HUDEP-2 (cell line): ENCODE measurements around the gene ZMIZ1.
"Not testable (repeated sequence)": the region's sequence is repeated elsewhere in the genome, so short reads cannot be mapped to it uniquely, and the experiment has no call there.

Source experiments
- DNase-seq, 76 experiments: peaks; one replicate each; lab custom pipeline; 2025; ENCODE audit not compliant: unreplicated experiment in 76 of 76; lab: John Stamatoyannopoulos, UW

The ZMIZ1 gene

DNA sequence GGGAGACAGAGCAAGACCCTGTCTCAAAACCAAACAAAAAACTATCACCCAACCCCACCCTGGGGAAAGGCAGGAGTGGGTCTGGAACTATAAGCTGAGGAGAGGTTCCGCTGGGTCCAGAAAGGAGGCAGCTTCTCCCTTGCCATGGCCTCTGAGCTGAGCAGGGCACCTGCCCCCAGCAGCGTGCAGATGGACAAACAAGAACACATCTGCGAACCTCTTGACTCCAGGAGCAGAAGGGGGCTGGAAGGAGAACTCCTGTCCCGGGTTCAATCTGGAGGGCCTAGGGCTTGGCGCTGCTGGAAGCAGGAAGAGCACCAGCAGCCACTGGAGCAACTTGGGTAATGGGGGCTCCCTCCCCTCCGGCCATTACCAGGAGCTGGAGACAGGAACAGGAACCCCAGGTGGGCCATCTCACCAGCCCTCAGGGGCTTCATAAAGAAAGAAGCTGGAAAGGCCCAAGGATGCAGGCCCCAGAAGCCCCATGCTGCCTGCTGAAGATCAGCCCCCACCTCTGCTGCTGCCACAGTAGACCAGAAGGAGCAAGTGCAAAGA, 259.5 kb downstream of the ZMIZ1 start:
- no peak for DNase-seq

DNA sequence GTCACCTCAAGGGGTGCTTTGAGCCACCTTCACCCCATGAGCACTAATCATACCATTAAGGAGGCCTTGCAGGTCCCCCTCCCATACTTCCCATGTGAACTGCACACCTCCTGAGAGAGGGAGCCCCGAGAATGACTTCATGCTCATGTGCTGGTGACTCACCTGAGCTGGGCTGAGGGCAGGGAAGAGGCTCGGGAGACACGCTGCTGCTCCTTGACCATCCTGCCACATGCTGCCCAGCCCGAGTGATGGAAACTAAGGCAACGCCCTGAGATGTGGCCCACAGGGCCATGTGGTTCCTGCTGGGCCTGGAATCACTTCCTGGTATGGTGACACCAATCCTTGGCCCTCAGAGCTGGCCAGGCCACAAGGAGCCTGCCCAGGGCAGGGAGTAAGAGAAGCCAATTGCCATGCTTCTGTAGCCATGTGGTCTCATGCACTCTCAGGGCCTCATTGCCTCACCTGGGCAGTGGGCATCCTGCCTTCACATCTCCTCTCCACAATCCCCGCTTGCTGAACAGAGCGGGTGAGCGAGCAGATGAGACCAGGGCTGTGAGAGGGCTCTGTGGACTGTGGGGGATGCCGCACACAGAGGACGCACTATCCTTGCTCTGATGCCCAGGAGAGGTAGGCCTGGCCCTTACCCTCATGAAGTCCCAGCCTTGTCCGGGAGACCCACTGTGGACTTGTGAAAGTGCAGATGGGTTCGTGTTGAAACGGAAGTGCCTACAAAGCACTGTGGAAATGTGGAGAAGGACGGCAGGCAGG, 260.2 kb downstream of the ZMIZ1 start:
- no peak for DNase-seq

GRCh38 chr10:79329529-79329928, 260.8 kb downstream of the ZMIZ1 start:
- DNase-seq: no peak

DNA sequence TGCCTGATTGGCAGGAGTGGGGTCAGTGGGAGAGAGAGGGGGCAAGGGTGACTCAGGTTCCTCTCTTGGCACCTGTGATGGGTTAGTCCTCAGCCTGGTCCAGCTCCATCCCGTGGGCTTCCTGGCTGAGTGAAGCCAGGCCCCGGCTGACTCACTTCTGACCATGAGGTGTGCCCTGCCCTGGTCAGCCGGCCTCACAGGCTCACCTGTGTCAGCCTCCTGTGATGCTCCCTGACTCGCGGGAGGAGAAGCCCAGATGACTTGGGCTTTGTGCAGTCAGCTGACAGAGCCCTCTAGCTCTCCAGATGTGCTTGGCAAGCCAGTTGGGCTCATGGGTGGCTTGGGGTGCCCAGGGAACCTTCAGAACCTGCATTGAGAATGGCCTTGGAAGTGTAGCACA, 262.5 kb downstream of the ZMIZ1 start:
- DNase-seq: no peak

GRCh38 chr10:79331709-79332108, 262.9 kb downstream of the ZMIZ1 start:
- DNase-seq: peak in 1 of 76 experiments; percentile 4

DNA sequence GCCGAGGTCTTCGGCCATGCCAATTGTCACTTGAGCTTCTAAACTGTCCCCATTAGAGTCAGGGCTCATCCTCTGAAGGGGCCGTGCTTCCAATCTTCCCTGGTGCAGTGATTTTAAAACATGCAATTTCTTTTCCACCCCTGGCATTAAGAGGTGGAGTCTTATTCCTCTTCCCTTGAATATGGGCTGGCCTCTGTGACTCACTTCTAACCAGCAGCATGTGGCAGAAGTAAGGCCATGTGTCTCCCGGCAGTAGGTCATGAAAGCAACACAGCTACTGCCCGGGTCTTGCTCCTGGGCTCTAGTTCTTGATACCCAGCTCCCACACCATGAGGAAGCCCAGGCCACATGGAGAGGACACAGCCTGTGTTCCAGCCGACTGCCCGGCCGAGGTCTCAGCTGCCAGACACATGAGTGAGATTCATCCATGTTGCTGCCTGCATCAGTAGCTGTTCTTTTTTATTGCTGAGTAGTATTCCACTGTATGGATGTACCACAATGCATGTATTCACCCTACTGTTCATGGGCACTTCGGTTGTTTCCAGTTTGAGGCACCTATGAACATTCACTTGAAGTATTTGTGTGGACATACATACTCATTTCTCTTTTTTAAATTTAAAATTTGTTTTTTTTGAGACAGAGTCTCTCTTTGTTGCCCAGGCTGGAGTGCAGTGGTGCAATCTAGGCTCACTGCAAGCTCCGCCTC, 264.0 kb downstream of the ZMIZ1 start:
- DNase-seq: not testable (repeated sequence)

DNA sequence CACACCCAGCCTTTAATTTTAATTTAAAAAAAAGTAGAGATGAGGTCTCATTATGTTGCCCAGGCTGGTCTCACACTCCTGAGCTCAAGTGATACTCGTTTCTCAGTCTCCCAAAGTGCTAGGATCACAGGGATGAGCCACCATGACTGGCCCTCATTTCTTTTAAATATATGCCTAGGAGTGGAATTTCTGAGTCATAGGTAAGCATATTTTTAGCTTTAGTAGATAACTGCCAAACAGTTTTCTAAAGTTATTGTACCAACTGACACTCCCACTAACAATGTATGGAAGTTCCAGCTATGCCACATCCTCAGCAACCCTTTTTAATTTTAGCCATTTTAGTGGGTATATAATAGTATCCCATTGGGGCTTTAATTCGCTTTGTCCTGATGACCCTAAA, 264.7 kb downstream of the ZMIZ1 start:
- no peak for DNase-seq

DNA sequence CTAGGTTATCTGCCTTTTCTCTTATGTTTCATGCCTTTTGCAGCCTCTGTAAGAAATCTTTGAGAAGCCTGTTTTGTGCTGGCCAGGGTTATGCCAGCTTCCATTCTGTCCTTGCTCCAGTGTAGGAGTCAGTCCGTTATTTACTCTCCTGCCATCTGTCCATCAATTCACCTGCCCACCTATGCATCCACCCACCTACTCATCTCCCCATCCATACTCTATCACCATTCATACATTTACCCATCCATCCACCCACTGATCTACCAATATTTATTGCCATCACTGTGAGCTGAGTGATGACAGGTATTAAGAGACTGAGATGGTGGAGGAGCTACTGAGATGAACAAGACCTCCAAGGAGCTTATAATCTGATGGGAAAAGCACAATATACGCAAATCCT, 265.8 kb downstream of the ZMIZ1 start:
- DNase-seq: no peak

GRCh38 chr10:79335094-79335469, 266.3 kb downstream of the ZMIZ1 start:
- no peak for DNase-seq

GRCh38 chr10:79335470-79336235, 266.9 kb downstream of the ZMIZ1 start:
- DNase-seq: no peak

GRCh38 chr10:79336276-79336675, 267.5 kb downstream of the ZMIZ1 start:
- DNase-seq: no peak

DNA sequence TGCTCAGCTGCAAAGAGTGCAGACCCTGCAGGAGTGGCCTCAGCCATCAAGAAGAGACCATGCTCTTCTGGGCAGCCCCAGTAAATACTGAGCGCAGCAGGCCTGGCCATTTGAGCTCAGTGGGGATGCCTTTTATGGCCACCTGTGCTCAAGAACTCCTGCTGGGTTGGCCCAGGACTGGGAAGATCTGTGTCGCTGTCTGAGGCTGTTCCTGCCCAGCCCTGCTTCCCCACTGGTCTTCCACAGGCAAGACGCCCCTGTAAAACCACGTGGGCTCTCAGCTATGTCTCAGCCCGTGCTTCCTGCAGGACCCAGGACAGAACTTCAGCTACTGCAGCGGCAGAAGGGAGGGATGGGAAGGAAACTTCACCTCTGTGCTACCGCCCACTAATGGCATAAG, 268.0 kb downstream of the ZMIZ1 start:
- DNase-seq: no peak

DNA sequence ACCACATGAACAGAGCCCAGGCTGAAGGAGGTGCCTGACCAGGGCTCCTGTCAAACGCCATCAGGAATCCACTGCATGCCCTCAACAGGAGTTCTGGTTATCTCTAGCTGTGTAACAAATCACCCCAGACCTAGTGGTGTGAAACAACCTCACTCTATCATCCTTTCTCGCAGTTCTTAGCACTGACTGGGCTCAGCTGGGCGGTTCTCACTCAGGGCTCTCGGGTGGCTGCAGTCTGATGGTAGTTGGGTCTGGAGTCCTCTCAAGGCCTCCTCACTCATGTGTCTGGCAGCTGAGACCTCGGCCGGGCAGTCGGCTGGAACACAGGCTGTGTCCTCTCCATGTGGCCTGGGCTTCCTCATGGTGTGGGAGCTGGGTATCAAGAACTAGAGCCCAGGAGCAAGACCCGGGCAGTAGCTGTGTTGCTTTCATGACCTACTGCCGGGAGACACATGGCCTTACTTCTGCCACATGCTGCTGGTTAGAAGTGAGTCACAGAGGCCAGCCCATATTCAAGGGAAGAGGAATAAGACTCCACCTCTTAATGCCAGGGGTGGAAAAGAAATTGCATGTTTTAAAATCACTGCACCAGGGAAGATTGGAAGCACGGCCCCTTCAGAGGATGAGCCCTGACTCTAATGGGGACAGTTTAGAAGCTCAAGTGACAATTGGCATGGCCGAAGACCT, 269.2 kb downstream of the ZMIZ1 start:
- not testable (repeated sequence) for DNase-seq

DNA sequence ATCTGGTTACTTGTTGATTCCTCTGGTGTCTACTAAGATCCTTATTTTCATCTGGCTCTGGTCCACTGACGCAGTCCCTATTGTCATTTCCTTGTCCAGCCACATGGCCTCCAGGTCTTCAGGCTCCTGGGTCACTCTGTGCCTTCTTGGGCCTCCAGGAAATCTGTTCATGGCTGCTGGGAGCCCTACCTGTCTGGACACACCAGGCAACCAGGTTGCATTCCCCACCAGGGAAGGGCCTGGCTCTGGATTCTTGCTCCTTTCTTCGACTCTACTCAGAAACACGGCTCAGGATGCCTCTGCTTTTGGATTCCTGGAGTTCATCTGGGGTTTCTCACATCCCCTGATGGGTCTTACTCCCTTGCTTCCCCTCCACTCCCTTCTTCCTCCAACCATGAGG, 270.5 kb downstream of the ZMIZ1 start:
- DNase-seq: no peak

DNA sequence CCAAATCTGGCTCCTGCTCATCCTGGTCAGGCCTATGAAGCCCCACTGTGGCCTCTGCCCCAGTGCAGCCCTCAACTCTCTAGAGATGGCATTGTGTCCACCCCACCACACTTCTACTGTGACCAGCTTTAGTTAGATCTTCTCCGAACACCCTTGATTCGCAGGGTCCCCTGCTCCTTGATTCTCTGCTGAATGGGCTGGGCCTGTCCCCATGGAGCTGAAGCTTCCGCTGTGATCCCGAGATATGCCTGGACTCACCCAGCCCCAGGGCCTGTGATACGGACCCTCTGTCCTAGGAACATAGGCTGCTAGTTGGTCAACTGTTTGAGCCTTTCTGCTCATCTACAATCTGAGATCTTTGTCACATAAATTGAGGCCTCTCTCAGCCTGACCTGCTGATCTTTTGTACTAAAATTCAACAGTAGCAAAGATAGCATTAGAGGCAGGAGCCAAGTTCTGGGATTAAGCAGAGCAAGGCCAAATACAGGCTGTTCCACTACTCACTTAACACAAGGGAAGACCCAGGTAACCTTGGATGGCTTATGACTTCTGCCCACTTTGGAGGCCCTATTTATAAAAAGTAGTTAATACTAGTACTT, 272.0 kb downstream of the ZMIZ1 start:
- DNase-seq: no peak

DNA sequence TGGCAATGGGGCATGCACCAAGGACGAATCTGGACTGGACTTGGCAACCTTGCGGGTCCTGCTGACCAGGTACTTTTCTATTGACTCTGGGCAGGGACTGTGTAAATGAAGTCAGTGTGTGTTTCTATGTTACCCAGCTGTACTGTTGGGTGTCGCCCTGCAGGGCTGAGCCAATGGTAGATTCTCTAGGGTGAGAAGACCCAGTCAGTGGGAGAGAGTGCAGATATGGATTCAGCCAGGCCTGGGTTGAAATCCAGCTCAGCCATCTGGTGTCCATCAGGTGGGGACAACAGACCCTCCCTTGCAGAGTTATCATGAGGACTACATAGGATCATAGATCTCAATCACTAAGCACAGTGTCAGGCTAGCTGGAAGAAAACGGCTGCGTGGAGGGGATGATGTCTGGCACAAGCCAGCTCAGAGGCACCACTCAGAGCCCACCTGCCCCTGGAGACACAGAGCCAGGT, 273.6 kb downstream of the ZMIZ1 start:
- no peak for DNase-seq

GRCh38 chr10:79342811-79343561, 274.2 kb downstream of the ZMIZ1 start:
- peak in 2 of 76 experiments; percentile 5 to 7 for DNase-seq

DNA sequence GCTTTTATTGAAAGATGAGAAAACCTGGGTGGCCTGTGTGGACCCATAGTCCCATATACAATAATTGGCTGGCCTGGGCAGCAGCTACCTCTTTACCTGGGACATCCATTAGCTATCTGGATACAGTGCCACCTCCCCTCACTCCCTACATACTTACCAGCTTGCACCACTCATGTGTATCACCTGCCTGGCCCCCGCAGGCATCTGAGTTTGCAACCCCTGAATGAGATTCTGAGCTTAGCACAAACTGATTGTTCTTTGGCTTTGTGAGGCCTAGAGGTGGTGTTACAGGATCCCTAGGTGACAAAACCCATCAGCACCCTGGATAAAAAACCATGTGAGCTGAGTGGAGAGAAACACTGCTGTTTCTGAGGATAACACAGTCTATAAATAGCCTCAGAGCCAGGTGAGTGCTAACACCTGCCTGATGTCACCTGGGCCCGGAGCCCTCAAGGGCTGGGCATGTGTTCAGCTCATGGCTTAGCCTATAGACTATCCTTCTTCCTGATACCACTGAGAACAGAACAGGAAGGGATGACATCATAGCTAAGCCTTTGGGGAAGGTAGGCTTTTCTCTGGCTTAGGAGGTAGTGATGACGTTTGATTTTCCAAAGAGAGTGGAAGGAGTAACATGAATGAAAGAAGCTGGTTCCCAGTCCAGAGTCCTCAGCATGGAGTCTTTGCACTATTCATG, 275.9 kb downstream of the ZMIZ1 start:
- no peak for DNase-seq
